ENCODE results near the gene DLGAP1.
A peak's percentile ranks its signal among the peaks of the same experiment; 100 is the strongest.

Gene DLGAP1

GRCh38 chr18:3877678-3878077 lies 577.4 kb downstream of the DLGAP1 start:
- no peak for DNase-seq
- Histone ChIP-seq H3K27ac (no peak overlapping the region), H3K9me3 (ENCODE audit: severe bottlenecking) (no peaks in the 10 kb centered on the region), H3K4me3 (ENCODE audit: low read depth, low read length) (no peak overlapping the region), H3K27me3 (ENCODE audit: insufficient read depth, low read depth, severe bottlenecking) (peaks cover 7% of the 10 kb centered on the region), H3K36me3 (no peaks in the 10 kb centered on the region)
- TF ChIP-seq CTCF (IDR thresholded peaks at IDR 0.05; ENCODE audit: low read depth, low read length) = no peak

- no peaks in the 10 kb centered on the region for H3K9me3 ChIP-seq (ENCODE audit: severe bottlenecking)
- peaks cover 7% of the 10 kb centered on the region for H3K27me3 ChIP-seq (ENCODE audit: insufficient read depth, low read depth, severe bottlenecking)
- TF ChIP-seq CTCF (IDR thresholded peaks at IDR 0.05; ENCODE audit: low read depth, low read length) = no peak
- no peaks in the 10 kb centered on the region for H3K36me3 ChIP-seq
- H3K27ac ChIP-seq = no peak overlapping the region
- no peak for DNase-seq
- no peak overlapping the region for H3K4me3 ChIP-seq (ENCODE audit: low read depth, low read length)
These were observed 579.1 kb downstream of the DLGAP1 start for GRCh38 chr18:3875961-3876360.

GRCh38 chr18:3875376-3875775 lies 579.7 kb downstream of the DLGAP1 start:
- Histone ChIP-seq H3K27ac (no peak overlapping the region), H3K4me3 (ENCODE audit: low read depth, low read length) (no peak overlapping the region), H3K36me3 (no peaks in the 10 kb centered on the region), H3K9me3 (ENCODE audit: severe bottlenecking) (no peaks in the 10 kb centered on the region), H3K27me3 (ENCODE audit: insufficient read depth, low read depth, severe bottlenecking) (peaks cover 7% of the 10 kb centered on the region)
- DNase-seq = no peak
- TF ChIP-seq CTCF (IDR thresholded peaks at IDR 0.05; ENCODE audit: low read depth, low read length) = no peak

GRCh38 chr18:3874581-3874980 lies 580.5 kb downstream of the DLGAP1 start:
- H3K9me3 ChIP-seq (ENCODE audit: severe bottlenecking) = no peaks in the 10 kb centered on the region
- peak overlapping the region; percentile 10 for H3K27ac ChIP-seq
- H3K4me3 ChIP-seq (ENCODE audit: low read depth, low read length) = no peak overlapping the region
- TF ChIP-seq CTCF (IDR thresholded peaks at IDR 0.05; ENCODE audit: low read depth, low read length) = no peak
- no peaks in the 10 kb centered on the region for H3K36me3 ChIP-seq
- DNase-seq = no peak
- H3K27me3 ChIP-seq (ENCODE audit: insufficient read depth, low read depth, severe bottlenecking) = peaks cover 7% of the 10 kb centered on the region

GRCh38 chr18:3874125-3874524 lies 581.0 kb downstream of the DLGAP1 start:
- TF ChIP-seq CTCF (IDR thresholded peaks at IDR 0.05; ENCODE audit: low read depth, low read length) = no peak
- no peak overlapping the region for H3K4me3 ChIP-seq (ENCODE audit: low read depth, low read length)
- H3K9me3 ChIP-seq (ENCODE audit: severe bottlenecking) = no peaks in the 10 kb centered on the region
- DNase-seq = no peak
- peaks cover 7% of the 10 kb centered on the region for H3K27me3 ChIP-seq (ENCODE audit: insufficient read depth, low read depth, severe bottlenecking)
- H3K27ac ChIP-seq = peak overlapping the region; percentile 10
- no peaks in the 10 kb centered on the region for H3K36me3 ChIP-seq

GRCh38 chr18:3873698-3874097 lies 581.4 kb downstream of the DLGAP1 start:
- TF ChIP-seq CTCF (IDR thresholded peaks at IDR 0.05; ENCODE audit: low read depth, low read length) = no peak
- Histone ChIP-seq H3K36me3 (no peaks in the 10 kb centered on the region), H3K27ac (peak overlapping the region; percentile 10), H3K27me3 (ENCODE audit: insufficient read depth, low read depth, severe bottlenecking) (peaks cover 7% of the 10 kb centered on the region), H3K9me3 (ENCODE audit: severe bottlenecking) (no peaks in the 10 kb centered on the region), H3K4me3 (ENCODE audit: low read depth, low read length) (no peak overlapping the region)
- DNase-seq = no peak

All from WERI-Rb-1 (cell line).